HTERT RPE-1 (cell line): ENCODE data around the gene RUNDC3A.
"Not testable (repeated sequence)": the region's sequence is repeated elsewhere in the genome, so short reads cannot be mapped to it uniquely, and the experiment has no call there.

ENCODE experiments used
- in situ Hi-C: fragments of 300-500 bp; cut with MboI; formaldehyde crosslinking; loops from 4 replicates; pipeline ENCODE4 v1.14.3; 2020; ENCODE audit warnings: low sequenced_read_pairs

Gene RUNDC3A

DNA sequence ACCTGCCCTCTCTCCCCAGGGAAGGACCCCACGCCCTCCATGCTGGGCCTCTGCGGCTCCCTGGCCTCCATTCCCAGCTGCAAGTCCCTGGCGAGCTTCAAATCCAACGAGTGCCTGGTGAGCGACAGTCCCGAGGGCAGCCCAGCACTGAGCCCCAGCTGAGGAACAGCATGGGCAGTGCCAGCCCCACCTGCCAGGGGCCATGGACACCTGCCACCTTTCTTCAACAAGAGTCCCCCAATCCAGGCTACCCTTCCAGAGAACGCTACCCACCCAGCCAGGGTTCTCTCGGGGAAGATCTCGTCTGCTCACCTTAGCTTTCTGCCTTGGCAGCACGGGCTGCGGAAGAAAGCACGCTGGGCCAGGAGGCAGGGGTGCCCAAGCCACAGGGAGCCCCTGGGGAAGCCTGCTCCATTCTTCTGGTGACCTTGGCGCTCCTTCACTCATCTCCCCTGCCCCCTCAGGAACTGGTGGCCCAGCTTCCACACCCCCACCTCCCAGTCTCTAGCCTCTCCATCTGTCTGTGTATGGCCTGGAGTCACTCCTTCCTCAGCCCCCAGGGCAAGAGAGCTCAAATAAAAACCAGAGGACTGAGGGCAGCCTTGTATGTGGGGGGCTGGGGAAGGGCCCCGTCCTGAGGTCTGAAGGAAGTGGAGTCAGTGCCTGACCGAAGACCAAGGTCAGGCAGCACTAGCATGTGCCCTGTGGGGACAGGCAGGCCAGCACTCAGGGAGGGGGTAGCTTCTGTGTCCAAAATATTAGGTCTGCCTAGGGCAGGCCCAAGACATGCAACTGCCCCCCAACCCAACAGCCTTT lies 9.9 kb downstream of the RUNDC3A start:
- in situ Hi-C loops: no loop called here

DNA sequence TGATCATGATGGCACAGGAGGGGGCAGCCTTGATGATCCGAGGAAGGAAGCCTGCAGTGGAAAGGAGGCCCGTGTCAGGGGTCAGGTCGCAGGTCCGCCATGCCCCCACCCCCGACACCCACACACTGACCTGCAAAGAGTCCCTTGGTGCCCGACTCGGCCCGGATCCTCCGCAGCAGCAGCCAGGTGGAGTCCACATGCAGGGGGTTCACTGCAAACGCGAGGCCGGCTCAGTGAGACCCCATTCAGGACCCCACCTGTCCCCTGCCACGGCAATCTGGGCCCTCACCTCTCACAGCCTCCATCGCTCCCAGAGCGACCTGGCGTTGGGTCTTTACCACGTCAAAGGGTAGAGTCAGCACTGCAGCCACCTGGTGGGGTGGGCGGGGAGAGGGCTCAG lies 11.7 kb downstream of the RUNDC3A start:
- in situ Hi-C loops: no loop called here

- in situ Hi-C loops: no loop called here
Measured at GRCh38 chr17:44321246-44322120, 13.1 kb downstream of the RUNDC3A start.

DNA sequence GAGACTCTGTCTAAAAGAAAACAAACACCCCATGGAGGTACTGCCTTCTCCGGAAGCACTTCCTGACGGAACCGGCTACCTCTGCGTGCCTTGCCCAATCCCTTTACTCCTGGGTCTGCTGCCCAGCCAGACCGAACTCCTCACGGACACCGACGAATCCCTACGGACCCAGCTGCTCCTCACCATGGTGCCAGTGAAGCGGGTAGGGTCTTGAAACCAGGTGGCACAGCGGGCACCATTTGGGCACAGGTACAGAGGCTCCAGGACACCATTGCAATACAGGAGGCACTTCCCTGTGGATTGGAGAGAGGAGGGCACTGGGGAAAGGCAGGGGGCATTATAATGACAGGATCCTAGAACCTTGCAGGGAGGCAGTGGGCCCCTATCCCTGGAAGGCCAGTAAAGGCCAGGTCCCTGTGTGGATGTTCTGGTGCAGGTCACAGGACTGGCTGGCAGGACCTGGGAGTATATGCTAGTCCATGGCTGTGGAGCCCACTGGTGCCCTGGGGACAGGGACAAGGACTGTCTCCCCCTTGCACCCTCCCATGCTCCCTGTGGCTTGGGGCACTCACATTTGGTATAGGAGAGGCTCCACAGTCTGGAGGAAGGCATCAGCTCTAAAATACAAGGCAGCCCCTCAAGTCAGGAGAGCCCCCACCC lies 14.0 kb downstream of the RUNDC3A start:
- in situ Hi-C loops: no loop called here

GRCh38 chr17:44323359-44324091 lies 15.1 kb downstream of the RUNDC3A start:
- in situ Hi-C loops: no loop called here

DNA sequence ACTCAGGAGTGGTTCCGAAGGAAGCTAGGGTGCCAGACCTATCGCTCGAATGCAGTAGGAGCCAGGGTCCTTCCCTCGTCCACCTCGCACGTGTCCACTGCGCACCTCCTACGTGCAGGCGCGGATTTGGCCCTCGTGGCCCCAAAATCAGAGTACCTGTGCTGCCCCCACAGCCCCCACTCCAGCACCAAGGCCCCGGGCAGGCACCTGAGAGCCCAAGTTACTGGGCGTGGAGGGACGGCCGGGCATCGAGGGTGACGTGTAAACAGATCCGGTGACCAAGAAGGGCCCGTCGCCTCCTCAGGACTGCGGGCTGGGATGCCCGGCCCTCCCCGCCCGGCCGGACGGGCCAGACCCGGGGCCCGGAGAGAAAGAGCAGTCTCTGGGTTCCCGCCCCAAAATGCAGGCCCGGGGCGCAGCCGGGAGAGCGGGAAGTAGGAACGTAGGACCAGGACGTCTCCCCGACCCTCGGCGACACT lies 15.7 kb downstream of the RUNDC3A start:
- in situ Hi-C loops: no loop called here

DNA sequence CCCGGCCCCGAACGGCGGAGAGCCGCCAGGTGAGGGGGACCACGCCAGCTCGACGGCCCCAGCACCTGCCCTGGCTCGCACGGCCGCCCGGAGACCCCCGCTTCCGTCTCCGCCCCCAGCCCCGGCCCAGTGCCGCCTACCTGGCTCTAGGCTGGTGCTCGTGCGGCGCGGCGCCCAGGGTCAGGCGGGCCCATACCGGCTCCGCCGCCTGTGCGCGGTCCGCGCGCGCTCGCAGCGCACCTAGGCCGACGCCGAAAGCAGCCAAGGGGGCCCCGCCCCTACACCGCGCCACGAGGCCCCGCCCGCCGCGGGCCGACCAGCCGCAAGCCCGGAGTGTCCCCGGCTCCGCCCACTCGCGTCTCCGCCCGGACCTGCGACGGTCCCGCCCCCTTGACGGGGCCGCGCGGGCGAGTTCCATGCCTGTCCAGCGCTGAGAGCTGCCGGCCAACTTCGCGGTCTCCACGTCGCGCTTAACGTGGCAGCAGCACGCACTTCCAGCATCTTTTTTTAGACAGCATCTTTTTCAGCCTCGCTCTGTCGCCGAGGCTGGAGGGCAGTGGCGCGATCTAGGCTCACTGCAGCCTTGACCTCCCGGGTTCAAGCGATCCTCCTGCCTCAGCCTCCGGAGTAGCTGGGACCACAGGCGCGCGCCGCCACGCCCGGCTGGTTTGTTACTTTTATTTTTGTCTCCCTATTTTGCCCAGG lies 16.3 kb downstream of the RUNDC3A start, which contains the start of gene SLC25A39:
Gene SLC25A39, minus strand, starts transcription at position 253 of the 705 bp plus-strand sequence. CDS start 1,261 bp downstream, outside the sequence.
- in situ Hi-C loops: no loop called here

GRCh38 chr17:44326861-44327444 lies 18.6 kb downstream of the RUNDC3A start:
- in situ Hi-C loops: no loop called here

DNA sequence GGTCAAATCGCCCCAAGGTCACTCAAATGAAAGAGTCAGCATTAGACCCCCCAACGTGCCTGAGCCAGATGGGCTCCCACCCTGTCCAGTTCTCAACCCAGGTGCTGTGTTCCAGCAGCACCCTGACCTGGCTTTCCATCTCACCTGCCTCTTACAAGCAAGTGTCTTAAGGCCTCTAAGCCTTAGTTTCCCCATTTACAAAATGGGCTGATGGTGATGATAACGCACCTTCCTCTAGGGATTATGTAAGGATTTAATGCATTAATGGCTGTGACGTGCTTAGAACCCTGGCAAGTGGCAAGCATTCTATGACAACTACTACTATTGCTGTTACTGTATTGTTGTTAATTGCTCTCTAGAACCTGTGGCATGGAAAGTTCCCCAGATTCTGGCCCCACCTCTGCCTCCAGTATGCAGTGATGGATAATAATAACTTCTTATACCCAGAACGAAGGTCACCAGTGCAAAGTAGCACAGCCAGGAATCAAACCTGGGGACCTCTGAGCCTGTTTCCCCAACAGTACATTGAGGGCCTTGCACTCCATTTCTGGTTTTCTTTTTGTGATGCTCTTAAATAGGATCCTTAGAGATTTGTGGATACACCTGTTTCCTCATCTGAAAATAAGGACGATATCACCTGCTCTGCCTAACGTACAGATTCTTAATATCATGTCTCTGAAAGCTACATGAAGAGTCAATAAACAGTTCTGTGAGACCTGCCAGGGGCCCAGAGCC lies 19.5 kb downstream of the RUNDC3A start:
- in situ Hi-C loops: no loop called here

GRCh38 chr17:44329516-44329915 lies 21.1 kb downstream of the RUNDC3A start:
- in situ Hi-C loops: not testable (repeated sequence)

GRCh38 chr17:44330263-44330662 lies 21.9 kb downstream of the RUNDC3A start:
- in situ Hi-C loops: not testable (repeated sequence)

GRCh38 chr17:44331249-44331760 lies 22.9 kb downstream of the RUNDC3A start:
- in situ Hi-C loops: no loop called here

DNA sequence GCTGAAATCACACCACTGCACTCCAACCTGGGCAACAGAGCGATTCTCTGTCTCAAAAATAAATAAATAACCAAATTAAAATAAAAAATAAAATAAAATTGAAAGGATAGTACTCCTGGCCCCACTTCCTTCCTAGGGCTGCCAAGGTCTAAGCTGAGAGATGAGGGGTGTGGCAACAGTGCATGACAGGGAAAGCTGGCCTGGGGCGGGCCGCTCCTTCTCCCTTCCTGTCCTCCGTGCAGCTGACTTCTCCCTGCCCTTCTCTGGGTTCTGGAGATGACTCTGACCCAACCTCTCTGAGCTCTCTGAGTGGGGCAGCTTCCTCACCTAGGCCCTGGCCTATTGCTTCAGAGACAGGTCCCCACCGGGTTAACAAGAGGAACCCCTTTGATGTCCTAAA lies 25.0 kb downstream of the RUNDC3A start:
- in situ Hi-C loops: no loop called here

DNA sequence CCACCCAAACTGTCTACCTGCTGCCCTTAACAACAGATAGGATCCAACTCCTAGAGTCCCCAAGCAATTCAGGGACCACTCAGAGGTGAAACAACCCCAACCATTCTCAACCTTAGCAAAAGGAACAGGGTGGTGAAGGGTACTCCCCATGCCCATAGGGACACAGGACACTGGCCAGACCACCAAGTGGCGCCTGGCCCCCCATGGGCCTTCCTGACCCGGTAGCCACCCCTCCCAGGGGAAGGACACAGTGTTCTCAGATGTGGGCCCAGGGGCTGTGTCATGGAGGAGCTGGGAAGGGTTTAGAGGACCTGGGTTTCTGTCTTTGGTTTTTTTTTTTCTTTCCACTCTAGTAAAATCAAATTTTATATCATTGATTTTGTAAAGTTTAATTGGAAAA lies 25.9 kb downstream of the RUNDC3A start:
- in situ Hi-C loops: no loop called here

DNA sequence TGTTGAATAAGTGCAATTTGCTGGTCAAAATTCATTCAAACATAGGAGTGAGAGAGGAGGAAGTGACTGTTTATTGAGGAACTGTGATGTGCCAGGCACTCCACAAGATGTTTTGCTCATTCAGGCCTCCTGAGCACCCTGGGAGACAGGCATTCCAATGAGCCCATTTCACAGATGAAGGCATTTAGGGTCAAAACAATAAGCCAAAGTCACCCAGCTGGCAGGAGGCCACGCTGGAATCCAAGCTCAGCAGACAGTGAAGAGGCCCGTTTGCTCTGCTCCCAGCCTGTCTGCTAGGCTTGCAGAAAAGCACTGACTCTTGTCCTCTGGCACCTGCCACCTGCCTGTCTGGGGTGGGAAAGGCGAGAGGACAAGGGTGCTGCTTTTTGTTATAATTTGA lies 26.3 kb downstream of the RUNDC3A start:
- in situ Hi-C loops: no loop called here

- in situ Hi-C loops: no loop called here
Measured at GRCh38 chr17:44335564-44335963, 27.2 kb downstream of the RUNDC3A start.

GRCh38 chr17:44335968-44336367 lies 27.6 kb downstream of the RUNDC3A start:
- in situ Hi-C loops: no loop called here

DNA sequence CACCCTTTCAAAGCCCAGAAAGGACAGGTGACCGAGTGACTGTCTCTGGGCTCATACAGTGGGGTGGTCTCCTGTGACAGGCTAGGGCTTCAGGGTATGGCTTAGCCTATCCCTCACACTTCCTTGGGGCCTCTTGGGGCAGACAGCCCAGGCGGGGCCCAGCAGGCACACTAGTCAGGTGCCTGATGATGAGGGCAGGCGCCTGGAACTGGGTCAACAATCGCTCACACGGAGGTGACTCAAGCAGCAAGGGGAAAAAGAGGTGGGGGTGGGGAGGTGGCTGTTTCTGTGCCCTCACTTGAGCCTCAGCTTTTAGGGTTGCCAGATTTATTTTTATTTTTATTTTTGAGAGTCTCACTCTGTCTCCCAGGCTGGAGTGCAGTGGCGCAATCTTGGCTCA lies 30.3 kb downstream of the RUNDC3A start:
- in situ Hi-C loops: no loop called here

DNA sequence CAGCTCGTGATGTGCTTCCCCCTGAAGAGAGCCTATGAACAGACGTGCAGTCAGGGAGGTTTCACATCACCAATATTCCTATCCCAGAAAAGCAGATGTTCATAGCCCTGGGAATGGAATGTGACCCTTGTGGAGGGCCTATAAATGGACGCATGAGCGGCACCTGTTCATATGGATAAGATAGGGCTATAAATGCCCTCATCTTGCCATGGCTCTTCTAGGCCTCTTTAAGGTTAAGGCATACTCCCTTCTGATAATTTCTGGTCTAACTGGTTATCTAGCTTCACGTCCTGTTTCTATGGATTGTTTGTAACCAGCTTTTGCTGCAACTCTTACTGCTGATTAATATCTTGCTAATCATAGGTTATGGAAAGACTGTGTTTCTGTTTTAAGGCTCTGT lies 32.2 kb downstream of the RUNDC3A start:
- in situ Hi-C loops: not testable (repeated sequence)
